ENCODE measurements around the gene B4GALT7. TPM values are rescaled to one million over a fixed set of nuclear protein-coding genes. Genes with fewer than 3 reads are reported as not detected.

Gene B4GALT7
- total and polyA plus RNA-seq, 4 donors: 8.1 to 19.7 (median 15.6) TPM

DNA sequence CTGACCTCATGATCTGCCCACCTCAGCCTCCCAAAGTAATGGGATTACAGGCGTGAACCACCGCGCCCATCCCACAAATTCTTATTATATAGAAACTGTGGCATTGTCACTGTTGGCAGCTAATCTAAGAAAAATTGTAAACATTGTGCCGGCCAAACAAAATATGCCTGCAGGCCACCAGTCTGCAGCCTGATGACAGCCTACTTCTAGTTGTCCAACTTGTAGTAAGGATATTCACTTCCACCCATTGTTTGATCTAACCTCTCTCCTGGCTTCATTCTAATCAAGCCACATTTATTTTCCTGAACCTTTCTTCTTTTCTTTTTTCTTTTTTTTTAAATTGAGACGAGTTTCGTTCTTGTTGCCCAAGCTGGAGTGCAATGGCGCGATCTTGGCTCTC is 21.6 kb upstream of the B4GALT7 start:
- no peak for TF ChIP-seq NR2F2 (IDR thresholded peaks at IDR 0.05)
- no peak for TF ChIP-seq HNF4A (conservative IDR thresholded peaks at IDR 0.05)
- TF ChIP-seq, protein P1, sequence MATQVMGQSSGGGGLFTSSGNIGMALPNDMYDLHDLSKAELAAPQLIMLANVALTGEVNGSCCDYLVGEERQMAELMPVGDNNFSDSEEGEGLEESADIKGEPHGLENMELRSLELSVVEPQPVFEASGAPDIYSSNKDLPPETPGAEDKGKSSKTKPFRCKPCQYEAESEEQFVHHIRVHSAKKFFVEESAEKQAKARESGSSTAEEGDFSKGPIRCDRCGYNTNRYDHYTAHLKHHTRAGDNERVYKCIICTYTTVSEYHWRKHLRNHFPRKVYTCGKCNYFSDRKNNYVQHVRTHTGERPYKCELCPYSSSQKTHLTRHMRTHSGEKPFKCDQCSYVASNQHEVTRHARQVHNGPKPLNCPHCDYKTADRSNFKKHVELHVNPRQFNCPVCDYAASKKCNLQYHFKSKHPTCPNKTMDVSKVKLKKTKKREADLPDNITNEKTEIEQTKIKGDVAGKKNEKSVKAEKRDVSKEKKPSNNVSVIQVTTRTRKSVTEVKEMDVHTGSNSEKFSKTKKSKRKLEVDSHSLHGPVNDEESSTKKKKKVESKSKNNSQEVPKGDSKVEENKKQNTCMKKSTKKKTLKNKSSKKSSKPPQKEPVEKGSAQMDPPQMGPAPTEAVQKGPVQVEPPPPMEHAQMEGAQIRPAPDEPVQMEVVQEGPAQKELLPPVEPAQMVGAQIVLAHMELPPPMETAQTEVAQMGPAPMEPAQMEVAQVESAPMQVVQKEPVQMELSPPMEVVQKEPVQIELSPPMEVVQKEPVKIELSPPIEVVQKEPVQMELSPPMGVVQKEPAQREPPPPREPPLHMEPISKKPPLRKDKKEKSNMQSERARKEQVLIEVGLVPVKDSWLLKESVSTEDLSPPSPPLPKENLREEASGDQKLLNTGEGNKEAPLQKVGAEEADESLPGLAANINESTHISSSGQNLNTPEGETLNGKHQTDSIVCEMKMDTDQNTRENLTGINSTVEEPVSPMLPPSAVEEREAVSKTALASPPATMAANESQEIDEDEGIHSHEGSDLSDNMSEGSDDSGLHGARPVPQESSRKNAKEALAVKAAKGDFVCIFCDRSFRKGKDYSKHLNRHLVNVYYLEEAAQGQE (IDR thresholded peaks at IDR 0.05): no peak
- no peak for TF ChIP-seq TAF1 (conservative IDR thresholded peaks at IDR 0.05)
- TF ChIP-seq, protein P2, sequence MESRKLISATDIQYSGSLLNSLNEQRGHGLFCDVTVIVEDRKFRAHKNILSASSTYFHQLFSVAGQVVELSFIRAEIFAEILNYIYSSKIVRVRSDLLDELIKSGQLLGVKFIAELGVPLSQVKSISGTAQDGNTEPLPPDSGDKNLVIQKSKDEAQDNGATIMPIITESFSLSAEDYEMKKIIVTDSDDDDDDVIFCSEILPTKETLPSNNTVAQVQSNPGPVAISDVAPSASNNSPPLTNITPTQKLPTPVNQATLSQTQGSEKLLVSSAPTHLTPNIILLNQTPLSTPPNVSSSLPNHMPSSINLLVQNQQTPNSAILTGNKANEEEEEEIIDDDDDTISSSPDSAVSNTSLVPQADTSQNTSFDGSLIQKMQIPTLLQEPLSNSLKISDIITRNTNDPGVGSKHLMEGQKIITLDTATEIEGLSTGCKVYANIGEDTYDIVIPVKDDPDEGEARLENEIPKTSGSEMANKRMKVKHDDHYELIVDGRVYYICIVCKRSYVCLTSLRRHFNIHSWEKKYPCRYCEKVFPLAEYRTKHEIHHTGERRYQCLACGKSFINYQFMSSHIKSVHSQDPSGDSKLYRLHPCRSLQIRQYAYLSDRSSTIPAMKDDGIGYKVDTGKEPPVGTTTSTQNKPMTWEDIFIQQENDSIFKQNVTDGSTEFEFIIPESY (IDR thresholded peaks at IDR 0.05): no peak
- TF ChIP-seq, protein P3, sequence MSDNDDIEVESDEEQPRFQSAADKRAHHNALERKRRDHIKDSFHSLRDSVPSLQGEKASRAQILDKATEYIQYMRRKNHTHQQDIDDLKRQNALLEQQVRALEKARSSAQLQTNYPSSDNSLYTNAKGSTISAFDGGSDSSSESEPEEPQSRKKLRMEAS (IDR thresholded peaks at IDR 0.05): no peak
- no peak for TF ChIP-seq GABPA (IDR thresholded peaks at IDR 0.05 in 1 of 2, conservative IDR thresholded peaks at IDR 0.05 in 1 of 2)
- no peak for TF ChIP-seq RXRA (IDR thresholded peaks at IDR 0.05)
- no peak for TF ChIP-seq EGR1 (IDR thresholded peaks at IDR 0.05; ENCODE audit: low read depth in 2 of 2)
- TF ChIP-seq FOXA1 (IDR thresholded peaks at IDR 0.05): no peak
- TF ChIP-seq FOXA2 (IDR thresholded peaks at IDR 0.05): no peak
- Histone ChIP-seq H3K27ac (ENCODE audit: low read depth in 1 of 2, low read length in 2 of 2) (no peak overlapping the region), H3K9ac (ENCODE audit: low read depth in 1 of 2, low read length in 2 of 2) (no peak overlapping the region), H3K27me3 (ENCODE audit: control insufficient read depth in 4 of 4, insufficient read depth in 4 of 4, low read length in 3 of 4) (no peaks in the 10 kb centered on the region), H3K4me1 (ENCODE audit: control insufficient read depth in 4 of 4, insufficient read depth in 4 of 4, low read length in 3 of 4) (no peaks in the 10 kb centered on the region), H3K36me3 (ENCODE audit: control insufficient read depth in 4 of 4, insufficient read depth in 3 of 4, low read depth in 1 of 4, low read length in 3 of 4) (no peaks in the 10 kb centered on the region), H3K9me3 (ENCODE audit: control insufficient read depth in 4 of 4, low read length in 3 of 4) (no peaks in the 10 kb centered on the region), H3K4me3 (ENCODE audit: low read depth in 1 of 3, low read length in 3 of 3) (no peak overlapping the region)
- DNase-seq (ENCODE audit: low spot score): no peak
- 90% methylated on average over 8 of the region's 8 CpGs for WGBS

DNA sequence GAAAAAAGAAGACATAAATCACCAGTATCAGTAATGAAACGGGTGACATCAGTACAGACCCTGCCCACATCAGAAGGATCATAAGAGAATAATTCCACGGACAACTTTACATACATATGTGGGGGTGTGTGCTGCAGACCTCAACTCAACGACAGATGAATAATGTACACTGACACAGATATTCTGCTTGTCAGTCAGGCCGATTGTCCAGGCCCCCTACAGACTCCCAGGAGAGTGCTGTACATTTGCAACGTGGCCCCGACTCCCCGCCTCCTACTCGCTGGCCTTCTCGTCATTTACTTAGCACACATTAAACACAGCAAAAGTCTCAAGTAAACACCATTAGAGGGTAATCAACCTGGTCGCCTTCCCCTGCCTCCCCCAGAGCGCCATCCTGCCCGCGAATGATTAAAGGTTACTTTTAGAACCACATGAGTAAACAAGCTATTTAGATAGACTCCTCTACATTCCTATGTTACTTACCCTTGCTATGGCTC is 11.5 kb upstream of the B4GALT7 start:
- H3K9ac ChIP-seq (ENCODE audit: low read depth in 1 of 2, low read length in 2 of 2): no peak overlapping the region
- TF ChIP-seq, protein P2 (IDR thresholded peaks at IDR 0.05): no peak
- TF ChIP-seq, protein P4, sequence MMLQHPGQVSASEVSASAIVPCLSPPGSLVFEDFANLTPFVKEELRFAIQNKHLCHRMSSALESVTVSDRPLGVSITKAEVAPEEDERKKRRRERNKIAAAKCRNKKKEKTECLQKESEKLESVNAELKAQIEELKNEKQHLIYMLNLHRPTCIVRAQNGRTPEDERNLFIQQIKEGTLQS (IDR thresholded peaks at IDR 0.05): no peak
- TF ChIP-seq RXRA (IDR thresholded peaks at IDR 0.05) (no peak), GABPA (IDR thresholded peaks at IDR 0.05 in 1 of 2, conservative IDR thresholded peaks at IDR 0.05 in 1 of 2) (no peak), HNF4A (conservative IDR thresholded peaks at IDR 0.05) (no peak), FOXA2 (IDR thresholded peaks at IDR 0.05) (no peak), NR2F2 (IDR thresholded peaks at IDR 0.05) (no peak), SP1 (IDR thresholded peaks at IDR 0.05) (no peak), RAD21 (IDR thresholded peaks at IDR 0.05) (no peak), YY1 (IDR thresholded peaks at IDR 0.05) (no peak), JUND (IDR thresholded peaks at IDR 0.05) (no peak)
- TF ChIP-seq, protein P3 (IDR thresholded peaks at IDR 0.05): no peak
- H3K9me3 ChIP-seq (ENCODE audit: control insufficient read depth in 4 of 4, low read length in 3 of 4): no peaks in the 10 kb centered on the region
- no peak overlapping the region for H3K27ac ChIP-seq (ENCODE audit: low read depth in 1 of 2, low read length in 2 of 2)
- no peak for DNase-seq (ENCODE audit: low spot score)
- H3K4me3 ChIP-seq (ENCODE audit: low read depth in 1 of 3, low read length in 3 of 3): no peak overlapping the region
- H3K27me3 ChIP-seq (ENCODE audit: control insufficient read depth in 4 of 4, insufficient read depth in 4 of 4, low read length in 3 of 4): no peaks in the 10 kb centered on the region
- WGBS: 32% methylated on average over 13 of the region's 13 CpGs
- H3K36me3 ChIP-seq (ENCODE audit: control insufficient read depth in 4 of 4, insufficient read depth in 3 of 4, low read depth in 1 of 4, low read length in 3 of 4): peaks cover 0 to under 1% (median 0%) of the 10 kb centered on the region in 4 donors
- peaks cover 2 to 14% (median 7%) of the 10 kb centered on the region in 4 donors for H3K4me1 ChIP-seq (ENCODE audit: control insufficient read depth in 4 of 4, insufficient read depth in 4 of 4, low read length in 3 of 4)

All from liver (tissue), 9 donors.